CD4-positive, alpha-beta T cell treated with Interleukin-4 for 4 hours (primary cell): ENCODE data around the gene PLXNA3.
A peak's percentile ranks its signal among the peaks of the same experiment; 100 is the strongest.

Experiments used
- DNase-seq: peaks from one replicate; pipeline ENCODE4 v3.0.0-alpha.2; 2020

PLXNA3 gene

DNA sequence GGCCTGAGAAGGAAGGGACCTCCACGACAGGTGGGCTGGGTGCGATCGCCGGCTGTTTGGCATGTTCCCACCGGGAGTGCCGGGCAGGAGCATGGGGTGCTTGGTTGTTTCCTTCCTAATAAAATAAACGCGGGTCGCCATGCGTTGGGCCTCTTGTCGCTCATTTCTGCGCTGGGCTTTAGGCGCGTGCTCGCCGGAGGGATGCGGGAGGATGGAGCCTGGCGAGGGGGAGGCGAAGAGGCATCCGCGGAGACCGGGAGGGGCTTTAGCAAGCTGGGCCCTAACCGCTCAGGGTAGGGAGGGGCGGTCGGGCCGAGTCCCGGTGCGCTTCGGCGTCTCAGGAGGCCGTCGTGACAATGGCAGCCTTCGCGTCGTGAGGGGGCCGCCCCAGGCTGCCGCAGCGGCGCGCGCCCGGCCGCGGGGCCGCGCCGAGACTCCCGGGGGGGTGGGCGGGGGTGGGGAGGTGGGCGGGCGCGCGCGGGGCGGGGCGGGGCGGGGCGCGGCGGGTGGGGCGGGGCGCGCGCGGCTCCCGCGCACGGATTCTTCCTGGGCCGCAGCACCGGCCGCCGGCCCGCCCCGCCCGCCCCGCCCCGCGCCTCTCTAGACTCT is 21.6 kb upstream of the PLXNA3 start:
- DNase-seq, result peak; percentile 51

- peak; percentile 49 for DNase-seq
These were observed 20.9 kb upstream of the PLXNA3 start, which contains the start of gene GDI1 for GRCh38 chrX:154436983-154437752. Gene GDI1 (plus strand): TSS chrX:154437154. CDS start chrX:154437255, 101 bp downstream.

GRCh38 chrX:154437971-154438893 is 19.8 kb upstream of the PLXNA3 start:
- no peak for DNase-seq

- no peak for DNase-seq
These were observed 18.2 kb upstream of the PLXNA3 start for GRCh38 chrX:154439841-154440240.

DNA sequence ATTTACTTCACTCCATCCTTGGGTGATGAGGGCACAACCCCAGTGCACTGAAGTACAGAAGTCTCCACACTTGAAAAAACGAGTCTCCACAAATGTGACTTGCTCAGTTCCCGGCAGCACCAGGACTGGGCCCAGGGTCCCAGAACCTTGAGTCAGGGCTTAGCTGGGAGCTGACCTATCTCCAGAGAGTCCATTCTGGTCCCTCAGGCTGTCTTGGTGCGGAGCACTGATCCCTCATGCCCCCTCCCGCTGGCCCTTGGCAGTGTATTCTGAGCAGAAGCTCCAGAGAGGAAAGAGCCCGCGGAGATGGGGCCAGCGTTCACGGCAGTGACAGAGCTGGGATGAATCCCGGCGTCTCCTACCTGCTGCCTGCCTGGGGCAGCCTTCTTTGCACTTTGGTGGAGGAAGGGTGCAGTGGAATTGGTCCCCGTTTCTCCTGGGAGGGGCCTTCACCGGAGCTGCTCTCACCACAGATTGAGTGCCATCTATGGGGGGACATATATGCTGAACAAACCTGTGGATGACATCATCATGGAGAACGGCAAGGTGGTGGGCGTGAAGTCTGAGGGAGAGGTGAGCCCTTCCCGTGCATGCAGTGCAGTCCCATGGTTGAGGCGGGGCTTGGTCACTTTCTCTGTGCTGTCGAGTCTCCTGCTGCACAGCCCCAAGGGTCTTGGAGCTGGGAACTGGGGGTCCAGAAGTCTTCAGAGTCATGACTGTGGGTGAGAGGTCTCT is 17.3 kb upstream of the PLXNA3 start:
- no peak for DNase-seq

- DNase-seq, result peak; percentile 12
These were observed 16.5 kb upstream of the PLXNA3 start for GRCh38 chrX:154441564-154441963.

- no peak for DNase-seq
These were observed 15.9 kb upstream of the PLXNA3 start for GRCh38 chrX:154441984-154442707.

DNA sequence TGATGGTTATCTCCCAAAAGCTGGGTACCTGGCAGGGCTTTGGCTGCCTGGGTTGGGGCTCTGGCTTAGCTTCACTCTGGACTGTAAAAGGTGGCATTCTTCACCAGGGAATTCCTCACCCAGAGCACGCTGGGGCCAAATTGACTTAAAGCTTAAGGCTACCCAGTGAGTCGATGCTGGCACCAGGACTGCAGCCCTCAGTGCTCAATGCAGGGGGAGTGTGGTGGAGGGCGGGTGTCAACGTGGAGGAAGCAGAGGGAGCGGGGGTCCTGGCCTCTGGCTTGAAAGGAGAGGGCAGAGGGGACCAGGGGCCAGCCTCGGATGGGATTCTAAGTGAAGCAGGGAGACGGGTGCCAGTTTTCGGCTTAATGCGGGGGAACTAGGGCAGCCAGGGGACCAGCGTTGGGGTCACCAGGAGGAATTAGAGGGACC is 14.6 kb upstream of the PLXNA3 start:
- DNase-seq, result no peak

DNA sequence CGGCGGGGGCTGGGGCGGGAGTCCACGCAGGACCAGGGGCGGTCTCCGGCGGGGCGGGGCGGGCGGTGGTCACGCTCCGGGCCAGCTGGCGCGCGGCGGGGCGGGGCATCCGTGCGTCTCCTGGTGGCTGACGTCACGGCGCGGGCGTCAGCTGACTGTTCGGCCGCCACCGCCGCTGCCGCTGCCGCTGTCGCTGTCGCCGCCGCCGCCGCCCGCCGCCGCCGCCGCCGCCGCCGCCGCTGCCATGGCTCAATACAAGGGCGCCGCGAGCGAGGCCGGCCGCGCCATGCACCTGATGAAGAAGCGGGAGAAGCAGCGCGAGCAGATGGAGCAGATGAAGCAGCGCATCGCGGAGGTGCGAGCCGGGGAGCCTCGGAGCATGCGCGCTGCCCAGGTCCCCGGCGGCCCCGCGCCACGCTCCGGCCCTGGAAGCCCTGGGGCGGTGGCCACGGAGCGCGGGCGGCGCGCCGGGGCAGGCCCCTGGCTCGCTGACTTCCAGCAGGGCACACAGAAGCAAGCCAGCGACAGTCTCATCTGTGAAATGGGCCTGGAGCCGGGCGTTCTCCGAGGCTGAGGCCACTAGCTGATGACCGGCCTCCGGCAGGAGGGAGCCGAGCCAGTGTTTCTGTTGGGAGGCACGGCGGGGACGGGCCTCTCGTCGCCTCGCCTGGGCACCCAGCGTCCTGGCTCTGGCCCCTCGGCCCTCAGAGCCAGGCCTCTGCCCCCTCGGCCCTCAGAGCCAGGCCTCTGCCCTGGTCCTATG is 13.9 kb upstream of the PLXNA3 start, which contains the start of gene FAM50A:
Gene FAM50A (plus strand): TSS at position 150 of the 763 bp plus-strand sequence. CDS start 95 bp downstream, at position 245.
- peak; percentile 55 for DNase-seq

- no peak for DNase-seq
These were observed 13.3 kb upstream of the PLXNA3 start for GRCh38 chrX:154444755-154445246.

GRCh38 chrX:154445776-154446175 is 12.3 kb upstream of the PLXNA3 start:
- no peak for DNase-seq

DNA sequence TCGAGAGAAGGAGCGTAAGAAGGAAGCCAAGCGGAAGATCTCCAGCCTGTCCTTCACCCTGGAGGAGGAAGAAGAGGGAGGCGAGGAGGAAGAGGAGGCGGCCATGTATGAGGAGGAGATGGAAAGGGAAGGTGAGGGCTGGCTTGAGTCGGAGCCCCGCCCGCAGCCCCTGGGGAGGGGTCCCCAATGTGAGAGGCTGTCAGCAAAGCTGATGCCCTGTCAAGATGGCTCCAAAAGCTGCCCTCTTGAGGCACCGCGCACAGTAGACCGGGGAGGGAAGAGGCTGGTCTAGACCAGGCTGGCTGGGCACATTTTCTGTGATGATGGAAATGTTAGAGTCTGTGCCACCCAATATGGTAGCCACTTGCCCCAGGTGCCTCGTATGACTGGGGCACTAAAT is 11.7 kb upstream of the PLXNA3 start:
- DNase-seq, result no peak

DNA sequence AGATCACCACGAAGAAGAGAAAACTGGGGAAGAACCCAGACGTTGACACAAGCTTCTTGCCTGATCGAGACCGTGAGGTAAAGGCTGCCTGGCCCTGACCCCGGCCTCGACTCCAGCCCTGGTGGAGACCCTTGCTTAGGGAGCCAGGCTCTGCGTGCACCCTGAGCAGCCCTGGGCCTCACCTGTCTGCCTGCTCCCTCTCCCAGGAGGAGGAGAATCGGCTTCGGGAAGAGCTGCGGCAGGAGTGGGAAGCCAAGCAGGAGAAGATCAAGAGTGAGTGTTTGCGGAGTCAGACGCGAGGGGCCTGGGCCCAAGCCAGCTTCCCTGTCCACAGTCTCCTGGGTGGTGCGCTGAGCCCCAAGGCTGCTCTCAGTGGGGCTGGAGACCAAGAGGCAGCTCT is 9.6 kb upstream of the PLXNA3 start:
- DNase-seq, result no peak

GRCh38 chrX:154449618-154450017 is 8.5 kb upstream of the PLXNA3 start:
- no peak for DNase-seq

DNA sequence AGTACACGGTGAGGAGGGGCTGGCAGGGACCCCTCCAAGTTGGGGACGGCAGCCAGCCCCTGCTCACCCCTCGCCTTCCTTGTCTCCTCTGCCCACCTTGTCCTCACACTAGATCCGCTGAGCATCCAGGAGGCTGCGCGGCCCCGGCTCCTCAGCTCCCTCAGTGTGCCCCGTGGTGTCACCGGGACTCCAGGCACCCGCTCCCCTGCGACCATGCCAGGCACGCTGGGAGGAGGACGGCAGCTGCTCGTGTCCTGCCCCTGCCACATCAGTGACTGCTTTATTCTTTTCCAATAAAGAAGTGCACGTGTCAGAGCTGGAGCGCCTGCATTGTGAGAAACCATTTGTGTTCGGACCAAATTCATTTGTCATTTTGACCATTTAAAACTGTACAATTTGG is 7.8 kb upstream of the PLXNA3 start:
- DNase-seq, result no peak

DNA sequence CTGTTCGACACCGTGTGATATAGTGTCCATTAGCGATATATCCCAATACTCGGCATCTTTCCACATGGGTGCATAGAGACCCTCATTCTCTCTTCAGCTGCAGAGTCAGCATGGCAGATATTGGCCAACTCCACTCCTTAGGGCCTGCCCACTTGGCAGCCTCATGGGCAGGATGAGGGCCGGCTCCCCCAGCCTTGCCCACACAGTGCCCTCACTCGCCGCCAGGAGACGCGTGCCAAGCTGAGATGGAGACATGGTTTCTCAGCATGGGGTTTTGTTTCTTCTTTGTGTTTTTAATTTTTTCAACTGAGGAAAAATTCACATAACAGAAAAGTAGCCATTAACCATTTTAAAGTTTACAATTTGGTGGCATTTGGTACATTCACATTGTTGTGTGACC is 5.3 kb upstream of the PLXNA3 start:
- no peak for DNase-seq

- peak; percentile 61 for DNase-seq
These were observed 478 bp upstream of the PLXNA3 start for GRCh38 chrX:154457491-154458115.

DNA sequence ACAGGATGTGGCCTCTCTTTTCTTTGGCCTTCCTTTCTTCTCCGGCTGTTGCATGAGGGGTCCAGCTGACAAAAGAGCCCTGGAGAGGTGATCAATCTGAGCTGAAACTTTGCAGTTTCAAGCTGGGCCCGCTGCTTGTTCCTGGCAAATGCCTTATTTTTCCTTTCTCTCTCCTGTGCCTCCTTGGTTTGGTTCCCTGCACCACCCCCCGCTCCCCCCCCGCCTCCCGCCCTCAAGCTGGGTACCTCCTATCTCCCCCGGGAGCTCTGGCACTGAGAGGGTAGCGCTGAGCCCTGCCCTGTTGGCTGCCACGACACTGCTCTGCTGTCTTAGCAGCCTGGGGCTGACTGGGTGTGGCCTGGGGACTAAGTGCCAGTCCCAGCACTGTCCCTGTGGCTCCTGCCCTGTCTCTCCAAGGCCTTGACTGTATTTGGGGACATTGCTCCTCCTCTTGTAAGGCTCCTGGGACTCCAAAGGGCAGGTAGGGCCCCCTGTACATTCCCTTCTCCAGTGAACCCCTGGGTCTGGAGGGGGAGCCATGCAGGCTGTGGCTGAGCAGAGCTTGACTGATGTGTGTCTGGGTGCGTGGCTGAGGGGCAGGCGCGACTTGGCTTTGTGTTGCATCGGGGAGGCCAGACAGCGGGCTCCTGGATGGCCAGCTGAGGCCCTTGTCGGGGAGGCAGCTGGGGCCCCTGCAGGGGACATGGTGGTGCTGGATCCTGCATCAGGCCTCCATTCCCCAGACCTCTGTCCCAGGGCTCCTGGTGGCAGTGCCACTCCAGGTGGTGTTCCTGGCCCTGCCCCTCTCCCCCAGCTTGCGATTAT is 1.1 kb downstream of the PLXNA3 start:
- peak; percentile 9 for DNase-seq

GRCh38 chrX:154459832-154460231 is 1.8 kb downstream of the PLXNA3 start:
- no peak for DNase-seq
